H9 (cell line): ENCODE results near the gene TMF1. TPM values are rescaled to one million over a fixed set of nuclear protein-coding genes. Genes with fewer than 3 reads are reported as not detected.

Source experiments
- DNase-seq: peaks from one replicate; pipeline ENCODE4 v3.0.0-alpha.2; 2017
- H2AFZ ChIP-seq: one replicate; pipeline ENCODE4 v1.6.1; 2013; ENCODE audit warnings: mild to moderate bottlenecking, low read length, control low read depth, moderate library complexity
- H2AK5ac ChIP-seq: 2 replicates; pipeline ENCODE4 v1.6.1; 2013; ENCODE audit warnings: low read length, control low read depth, mixed read lengths; ENCODE audit not compliant: insufficient read length
- H2BK120ac ChIP-seq: one replicate; pipeline ENCODE4 v1.6.1; 2013; ENCODE audit warnings: low read depth, mild to moderate bottlenecking, low read length, control low read depth, inconsistent platforms; ENCODE audit not compliant: poor library complexity, severe bottlenecking
- H2BK12ac ChIP-seq: 2 replicates; pipeline ENCODE4 v1.6.1; 2013; ENCODE audit warnings: low read length, control low read depth, mixed read lengths, low read depth; ENCODE audit not compliant: insufficient read length
- H2BK15ac ChIP-seq: 2 replicates; pipeline ENCODE4 v1.6.1; 2013; ENCODE audit warnings: low read depth, low read length, control low read depth
- H2BK20ac ChIP-seq: one replicate; pipeline ENCODE4 v1.6.1; 2013; ENCODE audit warnings: low read depth, mild to moderate bottlenecking, low read length, control low read depth, inconsistent platforms; ENCODE audit not compliant: poor library complexity, severe bottlenecking
- H2BK5ac ChIP-seq: 2 replicates; pipeline ENCODE4 v1.6.1; 2013; ENCODE audit warnings: low read length, control low read depth, mixed read lengths; ENCODE audit not compliant: insufficient read length
- H3K14ac ChIP-seq: 2 replicates; pipeline ENCODE4 v1.6.1; 2013; ENCODE audit warnings: low read length, control low read depth; ENCODE audit not compliant: insufficient read depth
- H3K18ac ChIP-seq: 2 replicates; pipeline ENCODE4 v1.6.1; 2013; ENCODE audit warnings: low read depth, mild to moderate bottlenecking, mixed read lengths, low read length, control low read depth; ENCODE audit not compliant: insufficient read length
- H3K23ac ChIP-seq: 2 replicates; pipeline ENCODE4 v1.6.1; 2013; ENCODE audit warnings: low read length, control low read depth, mixed read lengths, low read depth; ENCODE audit not compliant: insufficient read length
- H3K23me2 ChIP-seq: 2 replicates; pipeline ENCODE4 v1.6.1; 2013; ENCODE audit warnings: low read depth, mild to moderate bottlenecking, mixed read lengths, low read length, control low read depth; ENCODE audit not compliant: insufficient read length, poor library complexity, severe bottlenecking
- H3K27ac ChIP-seq: 2 replicates; pipeline ENCODE4 v1.5.1; 2013; ENCODE audit warnings: low read length, control low read depth, mixed read lengths, low read depth; ENCODE audit not compliant: insufficient read length
- H3K27me3 ChIP-seq: 2 replicates; pipeline ENCODE4 v1.6.1; 2013; ENCODE audit warnings: low read length, control low read depth, inconsistent platforms; ENCODE audit not compliant: insufficient read depth
- H3K4ac ChIP-seq: 2 replicates; pipeline ENCODE4 v1.6.1; 2013; ENCODE audit warnings: low read depth, mild to moderate bottlenecking, control low read depth, inconsistent platforms, low read length, moderate library complexity
- H3K4me1 ChIP-seq: 2 replicates; pipeline ENCODE4 v1.6.1; 2013; ENCODE audit warnings: low read length, control low read depth, inconsistent platforms; ENCODE audit not compliant: insufficient read depth
- H3K4me2 ChIP-seq: 2 replicates; pipeline ENCODE4 v1.6.1; 2013; ENCODE audit warnings: low read length, control low read depth, mixed read lengths; ENCODE audit not compliant: insufficient read length, insufficient read depth
- H3K56ac ChIP-seq: 2 replicates; pipeline ENCODE4 v1.6.1; 2013; ENCODE audit warnings: low read depth, mild to moderate bottlenecking, mixed read lengths, low read length, control low read depth; ENCODE audit not compliant: insufficient read length
- H3K79me1 ChIP-seq: 2 replicates; pipeline ENCODE4 v1.6.1; 2013; ENCODE audit warnings: low read depth, mild to moderate bottlenecking, moderate library complexity, low read length, control low read depth, inconsistent platforms; ENCODE audit not compliant: insufficient read depth, poor library complexity, severe bottlenecking
- H3K79me2 ChIP-seq: 2 replicates; pipeline ENCODE4 v1.6.1; 2013; ENCODE audit warnings: low read length, control low read depth, inconsistent platforms; ENCODE audit not compliant: insufficient read depth
- H3K9ac ChIP-seq: 2 replicates; pipeline ENCODE4 v1.6.1; 2013; ENCODE audit warnings: low read length, control low read depth, mixed read lengths; ENCODE audit not compliant: insufficient read length; ENCODE audit errors: extremely low read depth
- H3K9me3 ChIP-seq: one replicate; pipeline ENCODE4 v1.6.1; 2013; ENCODE audit warnings: low read depth, low read length, inconsistent platforms; ENCODE audit not compliant: control insufficient read depth
- H3T11ph ChIP-seq: one replicate; pipeline ENCODE4 v1.6.1; 2013; ENCODE audit warnings: mild to moderate bottlenecking, low read length, control low read depth, inconsistent platforms
- H4K20me1 ChIP-seq: one replicate; pipeline ENCODE4 v1.6.1; 2013; ENCODE audit not compliant: control insufficient read depth, insufficient read length, insufficient read depth
- H4K5ac ChIP-seq: 2 replicates; pipeline ENCODE4 v1.6.1; 2013; ENCODE audit warnings: low read depth, mild to moderate bottlenecking, mixed read lengths, low read length, control low read depth; ENCODE audit not compliant: insufficient read length
- H4K8ac ChIP-seq: replicated peaks from 2 replicates; pipeline ENCODE4 v1.6.1; 2013; ENCODE audit warnings: low read length, control low read depth, mixed read lengths, low read depth; ENCODE audit not compliant: insufficient read length
- H4K91ac ChIP-seq: 2 replicates; pipeline ENCODE4 v1.6.1; 2013; ENCODE audit warnings: low read depth, mild to moderate bottlenecking, moderate library complexity, mixed read lengths, low read length, control low read depth; ENCODE audit not compliant: insufficient read length
- H3K27ac Mint-ChIP-seq, 3 experiments: 2 replicates in 2 of 3; 3 replicates in 1 of 3; pipeline ENCODE4 v1.8.0; 2020 to 2021; ENCODE audit warnings: mixed read lengths in 3 of 3, mild to moderate bottlenecking in 1 of 3, moderate library complexity in 1 of 3
- H3K27me3 Mint-ChIP-seq: 2 replicates; pipeline ENCODE4 v1.8.0; 2021; ENCODE audit warnings: low read depth, mild to moderate bottlenecking, moderate library complexity, mixed read lengths
- H3K36me3 Mint-ChIP-seq, 3 experiments: 2 replicates in 2 of 3; 3 replicates in 1 of 3; pipeline ENCODE4 v1.8.0; 2020 to 2021; ENCODE audit warnings: low read depth in 3 of 3, mixed read lengths in 3 of 3; ENCODE audit not compliant: insufficient read depth in 1 of 3
- H3K4me1 Mint-ChIP-seq, 2 experiments: 2 replicates each; pipeline ENCODE4 v1.8.0; 2020; ENCODE audit warnings: mixed read lengths in 2 of 2
- H3K4me3 Mint-ChIP-seq, 2 experiments: 2 replicates in 1 of 2; 3 replicates in 1 of 2; pipeline ENCODE4 v1.8.0; 2020 to 2021; ENCODE audit warnings: mild to moderate bottlenecking in 2 of 2, mixed read lengths in 2 of 2, moderate library complexity in 1 of 2
- H3K9me3 Mint-ChIP-seq, 2 experiments: 2 replicates in 1 of 2; 3 replicates in 1 of 2; pipeline ENCODE4 v1.8.0; 2020; ENCODE audit warnings: mild to moderate bottlenecking in 2 of 2, mixed read lengths in 2 of 2, moderate library complexity in 1 of 2
- WGBS: extraction: QIAGEN DNeasy Blood & Tissue Kit; methylation state at CpG from one replicate; pipeline ENCODE4 v1.1.7; 2013; ENCODE audit warnings: missing lambda C conversion rate, low lambda C conversion rate, mixed read lengths; ENCODE audit not compliant: insufficient read length; ENCODE audit errors: extremely low coverage; 5-methylcytosine and 5-hydroxymethylcytosine counted together
- total RNA-seq: library from RNA; stranded (reverse); gene quantifications from 2 replicates; pipeline ENCODE4 v1.2.1, GENCODE V29; 2021
- TF ChIP-seq, protein P1 (sequence below): fragments of 200-600 bp; sonication (generic); conservative IDR thresholded peaks from 3 replicates; pipeline ENCODE4 v1.8.0; 2021; ENCODE audit warnings: antibody characterized with exemption, mild to moderate bottlenecking

TMF1 gene
- total RNA-seq, 1 experiment from 2014 or later = 21.9 TPM

DNA sequence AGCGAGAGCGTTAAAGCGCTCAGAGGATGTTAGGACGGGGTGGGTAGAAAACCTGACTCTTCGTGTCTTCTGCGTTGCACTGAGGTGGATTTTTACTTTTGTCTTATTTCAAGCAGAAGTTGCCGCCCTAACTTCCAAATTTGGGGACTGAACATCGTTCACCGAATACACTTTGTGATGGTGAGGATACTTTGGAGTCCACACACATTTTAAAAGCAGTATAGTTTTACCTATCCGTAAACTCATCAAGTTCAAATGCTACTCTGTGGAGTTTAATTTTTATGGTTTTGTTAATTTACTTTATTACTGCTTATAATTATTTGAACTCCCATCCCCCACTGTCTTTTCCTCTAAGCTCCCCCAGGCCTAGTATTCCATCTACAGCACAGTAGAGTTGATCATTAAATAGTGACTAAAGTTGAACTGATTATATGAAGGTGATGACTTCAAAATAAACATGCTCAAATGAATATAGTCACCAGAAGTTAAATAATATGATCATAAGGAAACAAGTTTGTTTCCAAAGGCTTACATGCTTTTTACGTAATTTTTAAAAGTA, 38.0 kb downstream of the TMF1 start:
- Histone ChIP-seq H2AK5ac (no peak overlapping the region), H3T11ph (no peak overlapping the region), H4K91ac (no peak overlapping the region), H3K18ac (peak overlapping the region; percentile 97), H3K23me2 (peaks cover 4% of the 10 kb centered on the region), H4K8ac (no peak overlapping the region), H2BK120ac (no peak overlapping the region), H4K5ac (no peak overlapping the region), H2BK20ac (no peak overlapping the region), H3K4ac (no peak overlapping the region), H2BK5ac (no peak overlapping the region), H3K79me2 (no peaks in the 10 kb centered on the region), H2AFZ (no peak overlapping the region), H3K27me3 (no peaks in the 10 kb centered on the region), H3K4me1 (peaks cover 5% of the 10 kb centered on the region; the same call in 1 of the 2 replicates), H2BK12ac (no peak overlapping the region), H3K23ac (no peak overlapping the region), H3K79me1 (no peaks in the 10 kb centered on the region), H4K20me1 (no peaks in the 10 kb centered on the region), H3K9ac (peak overlapping the region; percentile 77), H2BK15ac (no peak overlapping the region), H3K9me3 (no peaks in the 10 kb centered on the region), H3K27ac (no peak overlapping the region), H3K4me2 (peak overlapping the region; percentile 67), H3K56ac (no peak overlapping the region), H3K14ac (peak overlapping the region; percentile 70)
- Mint-ChIP-seq H3K4me1 (peaks cover 48 to 49% of the 10 kb centered on the region in 2 experiments), H3K9me3 (0 out of 5 replicates have a peak, but pooled peaks cover 0 to 3% of the 10 kb centered on the region in 2 experiments), H3K4me3 (peak overlapping the region; percentile 71 to 75), H3K36me3 (peaks cover 4 to 8% (median 6%) of the 10 kb centered on the region in 3 experiments; a peak in 6 of 7 replicates), H3K27ac (peak overlapping the region in 1 of 3 experiments; percentile 68; a peak in 1 of 7 replicates), H3K27me3 (no peaks in the 10 kb centered on the region)
- TF ChIP-seq, protein P1, sequence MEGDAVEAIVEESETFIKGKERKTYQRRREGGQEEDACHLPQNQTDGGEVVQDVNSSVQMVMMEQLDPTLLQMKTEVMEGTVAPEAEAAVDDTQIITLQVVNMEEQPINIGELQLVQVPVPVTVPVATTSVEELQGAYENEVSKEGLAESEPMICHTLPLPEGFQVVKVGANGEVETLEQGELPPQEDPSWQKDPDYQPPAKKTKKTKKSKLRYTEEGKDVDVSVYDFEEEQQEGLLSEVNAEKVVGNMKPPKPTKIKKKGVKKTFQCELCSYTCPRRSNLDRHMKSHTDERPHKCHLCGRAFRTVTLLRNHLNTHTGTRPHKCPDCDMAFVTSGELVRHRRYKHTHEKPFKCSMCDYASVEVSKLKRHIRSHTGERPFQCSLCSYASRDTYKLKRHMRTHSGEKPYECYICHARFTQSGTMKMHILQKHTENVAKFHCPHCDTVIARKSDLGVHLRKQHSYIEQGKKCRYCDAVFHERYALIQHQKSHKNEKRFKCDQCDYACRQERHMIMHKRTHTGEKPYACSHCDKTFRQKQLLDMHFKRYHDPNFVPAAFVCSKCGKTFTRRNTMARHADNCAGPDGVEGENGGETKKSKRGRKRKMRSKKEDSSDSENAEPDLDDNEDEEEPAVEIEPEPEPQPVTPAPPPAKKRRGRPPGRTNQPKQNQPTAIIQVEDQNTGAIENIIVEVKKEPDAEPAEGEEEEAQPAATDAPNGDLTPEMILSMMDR = no peak
- no CpG with 5 or more reads among the region's 11 CpGs for WGBS
- DNase-seq = no peak
